Type B pancreatic cell (in vitro differentiated cells): ENCODE data around the gene PPP1R13B. TPM values are rescaled to one million over a fixed set of nuclear protein-coding genes. Genes with fewer than 3 reads are reported as not detected.

Experiments used
- DNase-seq: peaks from one replicate; pipeline ENCODE4 v3.0.0; 2021; ENCODE audit warnings: mixed read lengths; ENCODE audit not compliant: unreplicated experiment; ENCODE audit errors: extremely low spot score
- H3K27ac Mint-ChIP-seq: 2 replicates; pipeline ENCODE4 v1.8.0; 2021; ENCODE audit warnings: mild to moderate bottlenecking, mixed read lengths
- H3K27me3 Mint-ChIP-seq: 2 replicates; pipeline ENCODE4 v1.8.0; 2021; ENCODE audit warnings: mixed read lengths
- H3K36me3 Mint-ChIP-seq: 2 replicates; pipeline ENCODE4 v1.8.0; 2021; ENCODE audit warnings: mixed read lengths
- H3K4me1 Mint-ChIP-seq: one replicate; pipeline ENCODE4 v1.8.0; 2021; ENCODE audit warnings: mixed read lengths; ENCODE audit not compliant: unreplicated experiment
- H3K4me3 Mint-ChIP-seq: 2 replicates; pipeline ENCODE4 v1.8.0; 2021; ENCODE audit warnings: mild to moderate bottlenecking, mixed read lengths
- H3K9me3 Mint-ChIP-seq: 2 replicates; pipeline ENCODE4 v1.8.0; 2021; ENCODE audit warnings: mixed read lengths
- CTCF ChIP-seq: fragments of 200-600 bp; sonication (generic); conservative IDR thresholded peaks from 2 replicates; pipeline ENCODE4 v1.5.0; 2021; ENCODE audit warnings: antibody characterized with exemption, mild to moderate bottlenecking
- total RNA-seq: library from RNA; stranded (reverse); gene quantifications from 2 replicates; pipeline ENCODE4 v1.2.1, GENCODE V29; 2021; ENCODE audit warnings: low replicate concordance

The PPP1R13B gene
- total RNA-seq, 1 donor from 2014 or later, result 20.4 TPM

- TF ChIP-seq CTCF, result no peak
- H3K27me3 Mint-ChIP-seq, result no peaks in the 10 kb centered on the region
- no peak for DNase-seq
- no peak overlapping the region for H3K4me3 Mint-ChIP-seq
- peaks cover 3% of the 10 kb centered on the region for H3K36me3 Mint-ChIP-seq
- H3K27ac Mint-ChIP-seq, result no peak overlapping the region
- no peaks in the 10 kb centered on the region for H3K9me3 Mint-ChIP-seq
- H3K4me1 Mint-ChIP-seq, result peaks cover 19% of the 10 kb centered on the region
Measured at GRCh38 chr14:103815253-103815652, 32.1 kb downstream of the PPP1R13B start.

GRCh38 chr14:103811189-103811588 is 36.2 kb downstream of the PPP1R13B start:
- no peaks in the 10 kb centered on the region for H3K4me1 Mint-ChIP-seq
- H3K4me3 Mint-ChIP-seq, result no peak overlapping the region
- no peaks in the 10 kb centered on the region for H3K9me3 Mint-ChIP-seq
- DNase-seq, result no peak
- peaks cover 3% of the 10 kb centered on the region for H3K36me3 Mint-ChIP-seq
- no peak overlapping the region for H3K27ac Mint-ChIP-seq
- no peaks in the 10 kb centered on the region for H3K27me3 Mint-ChIP-seq
- TF ChIP-seq CTCF, result no peak

- Mint-ChIP-seq H3K27me3 (no peaks in the 10 kb centered on the region), H3K4me3 (no peak overlapping the region), H3K4me1 (no peaks in the 10 kb centered on the region), H3K9me3 (no peaks in the 10 kb centered on the region), H3K27ac (no peak overlapping the region), H3K36me3 (no peaks in the 10 kb centered on the region)
- TF ChIP-seq CTCF, result peak; percentile 89
- peak; percentile 75 for DNase-seq
Measured at GRCh38 chr14:103808403-103809001, 38.9 kb downstream of the PPP1R13B start.

GRCh38 chr14:103806805-103807204 is 40.6 kb downstream of the PPP1R13B start:
- DNase-seq, result no peak
- no peak for TF ChIP-seq CTCF
- H3K27me3 Mint-ChIP-seq, result no peaks in the 10 kb centered on the region
- no peaks in the 10 kb centered on the region for H3K9me3 Mint-ChIP-seq
- H3K36me3 Mint-ChIP-seq, result no peaks in the 10 kb centered on the region
- H3K4me1 Mint-ChIP-seq, result no peaks in the 10 kb centered on the region
- H3K4me3 Mint-ChIP-seq, result no peak overlapping the region
- no peak overlapping the region for H3K27ac Mint-ChIP-seq

- Mint-ChIP-seq H3K4me1 (peaks cover 5% of the 10 kb centered on the region), H3K4me3 (no peak overlapping the region), H3K9me3 (no peaks in the 10 kb centered on the region), H3K27ac (no peak overlapping the region), H3K27me3 (no peaks in the 10 kb centered on the region), H3K36me3 (no peaks in the 10 kb centered on the region)
- no peak for TF ChIP-seq CTCF
- DNase-seq, result no peak
Measured at GRCh38 chr14:103805708-103806107, 41.7 kb downstream of the PPP1R13B start.

GRCh38 chr14:103803661-103804060 is 43.7 kb downstream of the PPP1R13B start:
- Mint-ChIP-seq H3K9me3 (no peaks in the 10 kb centered on the region), H3K4me1 (peaks cover 5% of the 10 kb centered on the region), H3K4me3 (no peak overlapping the region), H3K36me3 (no peaks in the 10 kb centered on the region), H3K27ac (no peak overlapping the region), H3K27me3 (no peaks in the 10 kb centered on the region)
- TF ChIP-seq CTCF, result no peak
- no peak for DNase-seq
